ENCODE measurements around the gene SLC16A10.

DNA sequence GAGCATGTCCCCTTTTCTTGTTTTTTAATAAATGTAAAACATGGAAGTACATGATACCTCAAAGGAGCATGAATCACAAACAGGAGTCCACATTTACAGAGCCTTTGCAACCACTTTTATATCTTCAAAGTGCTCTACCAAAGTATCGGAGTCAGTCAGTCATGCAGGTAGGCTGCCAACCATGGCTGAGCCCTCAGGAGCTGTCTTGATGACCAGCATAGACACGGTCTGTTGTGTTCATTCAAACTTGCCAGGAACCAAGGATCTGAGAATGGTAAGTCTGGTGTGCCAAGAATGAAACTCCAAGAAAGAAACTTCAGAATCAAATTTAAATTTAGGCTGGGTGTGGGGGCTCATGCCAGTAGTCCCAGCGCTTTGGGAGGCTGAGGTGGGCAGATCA lies 111.5 kb downstream of the SLC16A10 start:
- TF ChIP-seq EZH2phosphoT487 (IDR thresholded peaks at IDR 0.05; ENCODE audit: insufficient read depth, low read depth) (no peak), EZH2 (IDR thresholded peaks at IDR 0.05; ENCODE audit: insufficient read depth, poor library complexity, severe bottlenecking) (no peak)

All from GM23248 (cell line).